Uterus (tissue), 4 donors: ENCODE data around the gene LSS. TPM values are rescaled to one million over a fixed set of nuclear protein-coding genes. Genes with fewer than 3 reads are reported as not detected.
A peak's percentile ranks its signal among the peaks of the same experiment; 100 is the strongest.
"Not testable (repeated sequence)": the region's sequence is repeated elsewhere in the genome, so short reads cannot be mapped to it uniquely, and the experiment has no call there.

Experiments
- DNase-seq, 2 donors: peaks; one replicate each; pipeline ENCODE4 v3.0.0-alpha.2; 2019 to 2020
- H3K27ac ChIP-seq, 2 donors: fragments of 200-600 bp; sonication (generic); 1 replicate in 1 of 2; 2 replicates in 1 of 2; pipeline ENCODE4 v1.5.1; 2016 to 2018
- H3K27me3 ChIP-seq, 2 donors: fragments of 200-600 bp; sonication (generic); one replicate each; pipeline ENCODE4 v1.5.1; 2018 to 2019; ENCODE audit warnings: control low read depth in 1 of 2
- H3K36me3 ChIP-seq, 2 donors: fragments of 200-600 bp; sonication (generic); one replicate each; pipeline ENCODE4 v1.5.1; 2019; ENCODE audit warnings: control low read depth in 1 of 2
- H3K4me1 ChIP-seq, 2 donors: fragments of 200-600 bp; sonication (generic); one replicate each; pipeline ENCODE4 v1.5.1; 2018 to 2019; ENCODE audit warnings: control low read depth in 1 of 2
- H3K4me3 ChIP-seq, 2 donors: fragments of 200-600 bp; sonication (generic); 1 replicate in 1 of 2; 2 replicates in 1 of 2; pipeline ENCODE4 v1.5.1; 2018 to 2019; ENCODE audit warnings: mild to moderate bottlenecking in 1 of 2
- H3K9me3 ChIP-seq, 2 donors: fragments of 200-600 bp; sonication (generic); one replicate each; pipeline ENCODE4 v1.5.1; 2019; ENCODE audit warnings: control low read depth in 1 of 2
- POLR2A ChIP-seq, 2 donors: fragments of 450-650 bp; IDR thresholded peaks; one replicate each; pipeline ENCODE4 v1.6.1; 2016; ENCODE audit warnings: antibody characterized with exemption in 2 of 2, mild to moderate bottlenecking in 1 of 2, moderate library complexity in 1 of 2
- intact Hi-C: fragments of 100-400 bp; cut with DNase I; formaldehyde crosslinking; loops from one replicate; pipeline ENCODE4 v1.15.1; 2023; ENCODE audit warnings: low total_unique reads
- total RNA-seq, 4 donors: library from RNA; depleted of rRNA in 3 of 4; stranded (reverse); fragments of >200 nt in 3 of 4; gene quantifications; one replicate each; pipeline versions ENCODE4 v1.1.0 to v1.2.4, GENCODE V29; 2014 to 2023
- TF ChIP-seq, protein P1 (sequence below), 4 experiments: fragments of 200-600 bp in 2 of 4; fragments of 450-650 bp in 2 of 4; sonication (generic) in 2 of 4; IDR thresholded peaks; one replicate each; pipeline ENCODE4 v1.5.1; 2016 to 2019; ENCODE audit warnings: antibody characterized with exemption in 4 of 4, mild to moderate bottlenecking in 2 of 4, moderate library complexity in 1 of 4
- donor health status: DM: yes; HTN: yes; CAD: no.

LSS gene
- total RNA-seq, 4 donors from 2014 or later, result 35.4 to 94.0 (median 41.5) TPM

DNA sequence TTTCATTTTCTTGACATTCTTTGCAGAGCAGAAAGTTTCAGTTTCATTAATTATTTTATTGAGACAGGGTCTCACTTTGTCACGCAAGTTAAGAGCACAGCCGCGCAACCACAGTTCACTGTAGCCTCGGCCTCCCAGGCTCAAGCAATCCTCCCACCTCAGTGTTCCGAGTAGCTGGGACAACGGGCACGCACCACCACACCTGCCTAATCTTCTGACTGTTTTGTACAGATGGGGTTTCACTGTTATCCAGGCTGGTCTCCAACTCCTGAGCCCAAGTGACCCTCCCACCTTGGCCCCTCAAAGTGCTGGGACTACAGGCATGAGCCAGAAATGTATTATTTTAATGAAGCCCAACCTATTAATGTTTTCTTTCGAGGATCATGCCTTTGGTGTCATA, 41.3 kb downstream of the LSS start:
- H3K4me3 ChIP-seq, result no peak overlapping the region
- H3K9me3 ChIP-seq, result no peaks in the 10 kb centered on the region
- DNase-seq, result no peak
- intact Hi-C loops, result no loop called here
- no peak for TF ChIP-seq POLR2A (IDR thresholded peaks at IDR 0.05)
- TF ChIP-seq, protein P1, sequence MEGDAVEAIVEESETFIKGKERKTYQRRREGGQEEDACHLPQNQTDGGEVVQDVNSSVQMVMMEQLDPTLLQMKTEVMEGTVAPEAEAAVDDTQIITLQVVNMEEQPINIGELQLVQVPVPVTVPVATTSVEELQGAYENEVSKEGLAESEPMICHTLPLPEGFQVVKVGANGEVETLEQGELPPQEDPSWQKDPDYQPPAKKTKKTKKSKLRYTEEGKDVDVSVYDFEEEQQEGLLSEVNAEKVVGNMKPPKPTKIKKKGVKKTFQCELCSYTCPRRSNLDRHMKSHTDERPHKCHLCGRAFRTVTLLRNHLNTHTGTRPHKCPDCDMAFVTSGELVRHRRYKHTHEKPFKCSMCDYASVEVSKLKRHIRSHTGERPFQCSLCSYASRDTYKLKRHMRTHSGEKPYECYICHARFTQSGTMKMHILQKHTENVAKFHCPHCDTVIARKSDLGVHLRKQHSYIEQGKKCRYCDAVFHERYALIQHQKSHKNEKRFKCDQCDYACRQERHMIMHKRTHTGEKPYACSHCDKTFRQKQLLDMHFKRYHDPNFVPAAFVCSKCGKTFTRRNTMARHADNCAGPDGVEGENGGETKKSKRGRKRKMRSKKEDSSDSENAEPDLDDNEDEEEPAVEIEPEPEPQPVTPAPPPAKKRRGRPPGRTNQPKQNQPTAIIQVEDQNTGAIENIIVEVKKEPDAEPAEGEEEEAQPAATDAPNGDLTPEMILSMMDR (IDR thresholded peaks at IDR 0.05), result no peak
- H3K36me3 ChIP-seq, result no peaks in the 10 kb centered on the region
- H3K27ac ChIP-seq, result peak overlapping the region in 1 of 2 donors; percentile 78
- H3K4me1 ChIP-seq, result peaks cover 0 to 6% of the 10 kb centered on the region in 2 donors
- H3K27me3 ChIP-seq, result no peaks in the 10 kb centered on the region

DNA sequence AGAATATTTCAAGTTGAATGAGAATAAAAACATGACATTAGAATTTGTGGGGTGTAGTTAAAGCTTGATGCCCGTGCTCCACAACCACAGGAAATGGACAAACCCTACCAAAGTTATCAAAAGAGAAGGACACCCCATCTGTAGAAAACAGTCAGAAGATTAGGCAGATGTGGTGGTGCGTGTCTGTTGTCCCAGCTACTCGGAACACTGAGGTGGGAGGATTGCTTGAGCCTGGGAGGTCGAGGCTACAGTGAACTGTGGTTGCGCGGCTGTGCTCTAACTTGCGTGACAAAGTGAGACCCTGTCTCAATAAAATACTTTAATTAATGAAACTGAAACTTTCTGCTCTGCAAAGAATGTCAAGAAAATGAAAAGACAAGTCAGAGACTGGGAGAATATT, 42.9 kb downstream of the LSS start:
- TF ChIP-seq, protein P1 (IDR thresholded peaks at IDR 0.05), result no peak
- no peak for TF ChIP-seq POLR2A (IDR thresholded peaks at IDR 0.05)
- DNase-seq, result no peak
- no peak overlapping the region for H3K4me3 ChIP-seq
- no peaks in the 10 kb centered on the region for H3K9me3 ChIP-seq
- H3K27me3 ChIP-seq, result no peaks in the 10 kb centered on the region
- H3K36me3 ChIP-seq, result no peaks in the 10 kb centered on the region
- H3K27ac ChIP-seq, result peak overlapping the region in 1 of 2 donors; percentile 90
- H3K4me1 ChIP-seq, result peaks cover 0 to 6% of the 10 kb centered on the region in 2 donors
- intact Hi-C loops, result no loop called here

DNA sequence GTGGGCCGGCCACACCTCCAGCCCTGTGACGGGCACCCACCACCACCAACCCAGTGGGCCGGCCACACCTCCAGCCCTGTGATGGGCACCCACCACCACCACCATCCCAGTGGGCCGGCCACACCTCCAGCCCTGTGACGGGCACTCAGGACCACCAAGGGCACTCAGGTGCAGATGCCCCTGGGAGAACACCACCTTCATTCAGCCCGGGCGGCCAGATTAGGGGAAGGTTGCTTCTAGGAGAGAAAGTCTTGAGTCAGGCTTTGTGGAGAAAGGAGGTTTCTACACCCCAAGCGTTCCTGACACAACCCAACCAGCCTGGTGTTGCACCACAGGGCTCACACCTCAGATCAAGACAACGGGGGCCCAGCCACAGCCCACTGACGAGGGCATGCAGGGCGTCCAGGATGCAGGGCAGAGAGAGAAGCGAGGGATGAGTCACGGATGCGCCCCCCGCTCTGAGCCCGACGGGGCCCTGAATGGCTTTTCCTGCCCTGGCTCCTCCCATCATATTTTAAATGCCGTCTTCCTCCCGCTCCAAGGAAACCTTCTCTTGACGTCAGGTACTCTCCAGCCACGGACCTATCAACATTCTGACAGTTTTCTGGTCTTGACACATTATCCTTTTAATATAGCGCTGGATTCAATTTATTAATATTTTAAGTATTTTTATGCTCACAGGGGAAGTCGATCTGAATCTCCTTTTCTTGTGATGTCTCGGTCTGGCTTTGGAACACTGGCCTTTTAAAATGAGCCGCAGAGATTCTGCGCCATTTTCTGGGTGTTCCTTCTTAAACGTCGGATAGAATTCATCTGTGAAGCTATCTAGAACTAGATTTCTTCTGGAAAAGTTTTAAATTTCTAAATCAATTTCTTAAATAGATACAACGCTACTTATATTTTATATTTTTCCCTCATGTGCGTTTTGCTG, 43.7 kb downstream of the LSS start:
- peaks cover 0 to 6% of the 10 kb centered on the region in 2 donors for H3K4me1 ChIP-seq
- peak; percentile 77 to 80 for DNase-seq
- peak overlapping the region; percentile 32 to 42 for H3K4me3 ChIP-seq
- no peak for TF ChIP-seq POLR2A (IDR thresholded peaks at IDR 0.05)
- TF ChIP-seq, protein P1 (IDR thresholded peaks at IDR 0.05), result no peak
- peak overlapping the region; percentile 78 to 90 for H3K27ac ChIP-seq
- intact Hi-C loops, result no loop called here
- no peaks in the 10 kb centered on the region for H3K36me3 ChIP-seq
- H3K9me3 ChIP-seq, result no peaks in the 10 kb centered on the region
- no peaks in the 10 kb centered on the region for H3K27me3 ChIP-seq

DNA sequence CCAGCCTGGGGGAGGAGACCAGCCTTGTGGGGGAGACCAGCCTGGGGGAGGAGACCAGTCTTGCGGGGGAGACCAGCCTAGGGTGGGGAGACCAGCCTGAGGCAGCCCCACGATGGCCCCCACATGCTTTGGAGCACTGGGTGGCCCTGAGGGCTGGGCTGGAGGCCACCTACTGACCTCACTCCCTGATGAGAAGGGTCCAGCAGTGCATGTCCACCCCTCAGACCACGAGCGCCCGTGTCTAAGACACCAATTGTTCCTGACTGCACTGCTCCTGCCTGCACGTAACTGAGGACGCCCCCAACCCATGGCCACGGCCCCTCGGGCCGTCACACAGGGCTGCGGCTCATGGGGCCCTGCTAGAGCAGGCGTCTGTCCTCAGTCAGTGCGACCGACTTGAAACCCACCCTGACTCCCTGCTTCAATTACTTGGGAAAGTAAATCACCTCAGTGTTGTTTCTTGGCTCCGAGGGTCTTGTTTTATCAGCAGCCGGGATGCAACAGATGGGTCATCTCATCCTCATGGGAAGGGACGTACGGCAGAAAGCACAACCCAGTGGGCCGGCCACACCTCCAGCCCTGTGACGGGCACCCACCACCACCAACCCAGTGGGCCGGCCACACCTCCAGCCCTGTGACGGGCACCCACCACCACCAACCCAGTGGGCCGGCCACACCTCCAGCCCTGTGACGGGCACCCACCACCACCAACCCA, 44.5 kb downstream of the LSS start, which contains the start of gene SPATC1L:
SPATC1L (minus strand) TSS at position 550 of the 715 bp plus-strand sequence. CDS start 1,643 bp downstream, outside the sequence.
- Histone ChIP-seq H3K4me1 (peaks cover 0 to 2% of the 10 kb centered on the region in 2 donors), H3K36me3 (no peaks in the 10 kb centered on the region), H3K4me3 (peak within 1 kb of the TSS; percentile 34 to 47), H3K9me3 (no peaks in the 10 kb centered on the region), H3K27me3 (no peaks in the 10 kb centered on the region), H3K27ac (peak within 1 kb of the TSS; percentile 78 to 90)
- intact Hi-C loops, result no loop called here
- TF ChIP-seq, protein P1 (IDR thresholded peaks at IDR 0.05), result no peak
- no peak for TF ChIP-seq POLR2A (IDR thresholded peaks at IDR 0.05)
- DNase-seq, result peak; percentile 69 to 76

DNA sequence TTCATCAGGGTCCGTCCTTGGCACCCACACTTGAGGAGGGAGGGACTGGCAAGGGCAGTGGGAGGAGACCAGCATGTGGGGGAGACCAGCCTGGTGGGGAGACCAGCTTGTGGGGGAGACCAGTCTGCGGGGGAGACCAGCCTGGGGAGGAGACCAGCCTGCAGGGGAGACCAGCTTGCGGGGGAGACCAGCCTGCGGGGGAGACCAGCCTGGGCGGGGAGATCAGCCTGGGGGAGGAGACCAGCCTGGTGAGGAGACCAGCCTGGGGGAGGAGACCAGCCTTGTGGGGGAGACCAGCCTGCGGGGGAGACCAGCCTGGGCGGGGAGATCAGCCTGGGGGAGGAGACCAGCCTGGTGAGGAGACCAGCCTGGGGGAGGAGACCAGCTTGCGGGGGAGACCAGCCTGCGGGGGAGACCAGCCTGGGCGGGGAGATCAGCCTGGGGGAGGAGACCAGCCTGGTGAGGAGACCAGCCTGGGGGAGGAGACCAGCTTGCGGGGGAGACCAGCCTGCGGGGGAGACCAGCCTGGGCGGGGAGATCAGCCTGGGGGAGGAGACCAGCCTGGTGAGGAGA, 45.2 kb downstream of the LSS start:
- not testable (repeated sequence) for H3K4me3 ChIP-seq

More for the DNA sequence above, 45.2 kb downstream of the LSS start:
- H3K27me3 ChIP-seq, H3K4me1 ChIP-seq, H3K9me3 ChIP-seq, H3K36me3 ChIP-seq, intact Hi-C loops: not testable (repeated sequence)
- peak in 1 of 2 donors; percentile 46 for DNase-seq
- H3K27ac ChIP-seq, result peak overlapping the region; percentile 63 to 66
